ENCODE measurements around the gene ERVFRD-1.
"Not testable (repeated sequence)": the region's sequence is repeated elsewhere in the genome, so short reads cannot be mapped to it uniquely, and the experiment has no call there.

ERVFRD-1 gene

DNA sequence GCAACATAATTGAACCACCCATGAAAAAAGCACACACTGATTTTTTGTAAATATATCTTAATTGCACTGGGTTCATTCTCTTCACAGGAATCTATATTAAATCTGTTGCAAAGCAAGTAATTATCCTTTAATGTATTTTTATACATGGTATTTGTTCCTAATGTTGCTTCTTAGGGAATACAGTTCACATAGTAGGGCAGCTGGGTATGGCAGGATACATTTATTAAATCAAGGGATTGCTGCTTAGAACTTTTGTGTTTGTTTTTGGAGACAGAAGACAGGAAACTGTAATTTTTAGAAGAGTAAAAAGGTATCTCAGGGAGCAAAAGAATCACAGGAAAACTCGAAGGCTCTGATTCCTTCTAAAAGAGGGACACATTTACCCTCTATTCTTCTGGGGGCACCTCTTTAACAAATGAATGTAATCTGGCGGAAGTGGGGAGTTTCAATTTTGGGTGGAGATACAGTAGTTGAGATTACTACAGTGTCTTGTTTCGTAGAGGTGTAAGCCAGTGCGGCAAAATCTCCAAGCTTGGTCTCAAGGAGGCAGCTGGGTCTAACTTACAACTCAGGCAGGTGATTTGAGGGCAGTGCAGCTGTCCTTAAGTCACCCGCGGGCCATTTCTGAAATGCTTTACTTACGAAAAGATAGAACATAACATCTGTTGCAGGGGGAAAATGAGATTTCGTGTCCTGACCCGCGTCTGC, 18.7 kb downstream of the ERVFRD-1 start:
- DNase-seq (ENCODE audit: low spot score) (no peak), FAIRE-seq (no peak)

DNA sequence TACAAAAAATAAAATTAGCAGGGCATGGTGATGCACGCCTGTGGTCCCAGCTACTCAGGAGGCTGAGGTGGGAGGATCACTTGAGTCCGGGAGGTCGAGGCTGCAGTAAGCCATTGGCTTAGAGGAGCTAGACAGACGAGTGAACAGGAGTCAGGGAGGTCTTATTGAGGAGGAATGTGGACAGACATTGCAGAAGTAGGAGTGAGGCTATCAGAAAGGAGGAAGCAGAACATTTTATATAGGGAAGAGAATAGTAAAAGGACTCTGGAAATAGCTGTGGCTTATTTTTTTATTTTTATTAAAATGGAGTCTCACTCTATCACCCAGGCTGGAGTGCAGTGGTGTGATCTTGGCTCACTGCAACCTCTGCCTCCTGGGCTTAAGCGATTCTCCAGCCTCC, 20.4 kb downstream of the ERVFRD-1 start:
- not testable (repeated sequence) for FAIRE-seq; DNase-seq (ENCODE audit: low spot score)

DNA sequence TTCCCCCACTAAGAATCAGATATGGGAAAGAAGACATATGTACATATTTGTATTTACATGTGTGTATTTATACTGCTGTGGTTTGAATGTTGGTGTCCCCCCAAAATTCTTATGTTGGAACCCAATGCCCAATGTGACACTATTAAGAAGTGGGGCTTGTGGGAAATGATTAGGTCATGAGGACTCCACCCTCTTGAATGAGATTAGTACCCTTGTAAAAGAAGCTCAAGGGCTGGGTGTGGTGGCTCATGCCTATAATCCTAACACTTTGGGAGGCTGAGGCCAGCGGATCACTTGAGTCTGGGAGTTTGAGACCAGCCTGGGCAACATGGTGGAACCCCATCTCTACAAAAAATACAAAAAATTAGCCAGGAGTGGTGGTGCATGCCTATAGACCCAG, 21.8 kb downstream of the ERVFRD-1 start:
- DNase-seq (ENCODE audit: low spot score) (no peak), FAIRE-seq (no peak)

DNA sequence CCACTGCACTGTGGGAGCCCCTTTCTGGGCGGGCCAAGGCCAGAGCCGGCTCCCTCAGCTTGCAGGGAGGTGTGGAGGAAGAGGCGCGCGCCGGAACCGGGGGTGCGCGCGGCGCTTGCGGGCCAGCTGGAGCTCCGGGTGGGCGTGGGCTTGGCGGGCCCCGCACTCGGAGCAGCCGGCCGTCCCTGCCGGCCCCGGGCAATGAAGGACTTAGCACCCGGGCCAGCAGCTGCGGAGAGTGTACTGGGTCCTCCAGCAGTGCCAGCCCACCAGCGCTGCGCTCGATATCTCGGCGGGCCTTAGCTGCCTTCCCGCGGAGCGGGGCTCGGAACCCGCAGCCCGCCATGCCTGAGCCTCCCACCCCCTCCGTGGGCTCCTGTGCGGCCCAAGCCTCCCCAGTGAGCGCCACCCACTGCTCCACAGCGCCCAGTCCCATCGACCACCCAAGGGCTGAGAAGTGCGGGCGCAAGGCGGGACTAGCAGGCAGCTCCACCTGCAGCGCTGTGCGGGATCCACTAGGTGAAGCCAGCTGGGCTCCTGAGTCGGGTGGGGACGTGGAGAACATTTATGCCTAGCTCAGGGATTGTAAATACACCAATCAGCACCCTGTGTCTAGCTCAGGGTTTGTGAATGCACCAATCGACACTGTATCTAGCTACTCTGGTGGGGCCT, 24.2 kb downstream of the ERVFRD-1 start:
- DNase-seq (ENCODE audit: low spot score); FAIRE-seq: not testable (repeated sequence)

DNA sequence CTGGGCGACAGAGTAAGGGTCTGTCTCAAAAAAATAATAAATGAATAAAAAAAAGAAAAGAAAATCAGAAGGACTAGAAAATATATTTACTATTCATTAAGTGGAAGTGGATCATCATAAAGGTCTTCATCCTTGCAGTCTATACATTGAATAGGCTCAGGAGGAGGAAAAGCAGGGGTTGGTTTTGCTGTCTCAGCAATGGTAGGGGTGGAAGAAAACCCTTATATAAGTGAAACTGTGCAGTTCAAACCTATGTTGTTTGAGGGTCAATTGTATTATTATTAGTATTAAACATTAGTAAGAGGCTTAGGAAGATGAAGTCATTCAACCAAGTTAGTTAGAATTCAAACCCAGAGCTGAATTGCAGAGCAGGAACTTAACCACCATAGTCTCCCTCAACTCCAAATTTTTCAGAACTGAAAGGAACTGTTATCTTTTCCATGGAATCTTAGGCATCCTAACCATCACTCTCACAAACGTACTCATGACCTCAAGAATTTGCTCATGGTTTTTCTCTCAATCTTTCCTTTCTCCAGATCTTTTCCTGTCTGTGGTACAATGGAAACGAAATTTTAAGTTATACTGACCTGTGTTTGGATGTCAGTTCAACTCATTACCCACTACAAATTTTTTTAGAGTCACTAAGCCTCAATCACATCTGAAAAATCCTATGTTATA, 25.6 kb downstream of the ERVFRD-1 start:
- DNase-seq (ENCODE audit: low spot score) (peak; percentile 20), FAIRE-seq (no peak)

DNA sequence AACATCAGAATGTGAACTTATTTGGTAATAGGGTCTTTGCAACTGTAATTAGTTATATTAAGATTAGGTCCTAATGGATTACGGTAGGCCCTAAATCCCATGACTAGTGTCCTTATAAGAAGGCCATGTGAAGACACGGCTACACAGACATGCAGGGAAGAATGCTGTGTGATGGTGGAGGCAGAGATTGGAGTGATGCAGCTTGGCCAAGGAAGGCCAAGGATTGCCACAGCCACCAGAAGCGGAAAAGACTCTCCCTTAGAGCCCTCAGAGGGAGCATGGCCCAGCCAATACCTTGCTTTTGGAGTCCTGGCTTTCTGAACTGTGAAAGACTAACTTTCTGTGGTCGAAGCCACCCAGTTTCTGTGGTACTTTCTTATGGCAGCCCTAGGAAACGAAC, 27.6 kb downstream of the ERVFRD-1 start:
- DNase-seq (ENCODE audit: low spot score): no peak

DNA sequence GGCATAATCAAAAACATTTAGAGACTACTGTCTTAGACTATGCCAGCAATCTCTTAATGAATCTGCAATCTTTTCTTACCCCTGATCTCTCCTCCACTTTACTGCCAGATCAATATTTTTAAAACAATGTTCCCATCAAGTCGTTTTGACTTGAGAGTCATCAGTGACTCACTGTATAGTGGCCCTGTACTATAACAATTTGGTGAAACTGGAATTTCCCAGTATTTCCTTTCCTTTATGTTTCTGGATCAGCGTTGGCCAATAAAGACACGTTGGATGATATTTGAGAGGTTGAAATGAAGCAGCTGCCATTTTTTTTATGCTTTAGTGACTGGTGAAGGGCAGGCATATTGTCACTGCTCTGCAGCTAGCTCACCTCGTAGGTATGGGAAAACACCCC, 28.0 kb downstream of the ERVFRD-1 start:
- FAIRE-seq: no peak
- DNase-seq (ENCODE audit: low spot score): no peak

More for the DNA sequence above, 27.6 kb downstream of the ERVFRD-1 start:
- FAIRE-seq: no peak

DNA sequence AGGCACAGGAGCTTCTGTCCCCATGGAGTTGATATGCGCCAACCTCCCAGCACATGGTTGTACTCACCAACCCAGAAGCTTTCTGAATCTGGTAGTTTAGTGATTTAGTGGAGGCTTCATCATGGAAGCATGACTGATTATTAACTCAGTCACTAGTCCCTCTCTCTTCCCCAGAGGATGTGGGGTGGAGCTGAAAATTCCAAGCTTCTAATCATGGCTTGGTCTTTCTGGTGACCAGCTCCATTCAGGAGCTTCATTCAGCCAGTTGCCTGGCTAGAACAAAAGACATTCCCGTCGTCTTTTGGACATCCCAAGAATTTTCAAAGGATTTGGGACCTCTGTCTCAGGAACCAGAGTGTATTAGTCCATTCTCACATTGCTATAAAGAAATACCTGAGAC, 31.2 kb downstream of the ERVFRD-1 start:
- DNase-seq (ENCODE audit: low spot score) (no peak), FAIRE-seq (no peak)

DNA sequence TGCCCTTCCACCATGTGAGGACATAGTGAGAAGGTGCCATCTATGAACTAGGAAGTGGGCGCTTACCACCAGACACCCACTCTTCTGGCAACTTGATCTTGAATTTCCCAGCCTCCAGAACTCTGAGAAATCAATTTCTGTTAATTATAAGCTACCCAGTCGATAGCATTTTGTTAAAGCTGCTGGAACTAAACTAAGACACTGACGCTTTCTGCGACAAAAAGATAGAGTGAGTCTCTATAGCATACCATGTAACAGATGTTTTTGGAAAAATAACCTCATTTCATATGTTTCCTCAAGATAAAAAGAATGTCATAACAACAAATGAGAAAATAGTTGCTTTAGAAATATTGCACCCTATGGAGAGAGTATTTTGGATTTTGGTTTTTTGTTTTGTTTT, 33.3 kb downstream of the ERVFRD-1 start:
- no peak for FAIRE-seq
- DNase-seq (ENCODE audit: low spot score): no peak

DNA sequence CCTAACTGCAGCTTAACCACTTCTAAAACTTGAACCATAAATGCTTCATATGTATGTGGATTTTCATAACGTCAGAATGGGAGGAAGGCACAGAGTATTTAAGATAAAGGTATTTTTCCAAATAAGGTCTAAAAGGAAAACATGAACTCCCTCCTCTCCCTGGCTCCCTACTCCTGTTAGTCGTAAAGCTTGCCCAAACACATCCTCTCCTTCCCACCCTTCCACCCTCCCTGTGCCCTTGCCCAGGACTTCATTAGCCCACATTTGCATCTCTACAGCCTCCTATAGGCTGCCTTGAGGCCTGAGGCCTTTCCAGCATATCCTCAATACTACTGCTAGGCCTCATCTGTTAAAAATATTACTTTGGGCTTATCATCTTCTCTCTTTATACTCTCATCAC, 35.0 kb downstream of the ERVFRD-1 start:
- DNase-seq (ENCODE audit: low spot score): no peak
- FAIRE-seq: no peak

DNA sequence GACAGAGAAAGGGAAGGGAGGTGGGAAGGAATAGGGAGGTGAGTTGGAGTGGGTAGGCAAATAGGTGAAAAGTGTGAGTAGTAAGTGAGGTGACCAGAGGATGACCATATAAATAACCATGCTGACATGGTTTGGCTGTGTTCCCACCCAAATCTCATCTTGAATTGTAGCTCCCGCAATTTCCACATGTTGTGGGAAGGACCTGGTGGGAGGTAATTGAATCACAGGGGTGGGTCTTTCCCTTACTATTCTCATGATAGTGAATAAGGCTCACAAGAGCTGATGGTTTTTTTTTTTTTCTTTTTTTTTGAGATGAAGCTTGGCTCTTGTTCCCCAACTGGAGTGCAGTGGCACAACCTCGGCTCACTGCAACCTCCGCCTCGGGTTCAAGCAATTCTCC, 39.4 kb downstream of the ERVFRD-1 start:
- DNase-seq (ENCODE audit: low spot score): no peak
- no peak for FAIRE-seq

DNA sequence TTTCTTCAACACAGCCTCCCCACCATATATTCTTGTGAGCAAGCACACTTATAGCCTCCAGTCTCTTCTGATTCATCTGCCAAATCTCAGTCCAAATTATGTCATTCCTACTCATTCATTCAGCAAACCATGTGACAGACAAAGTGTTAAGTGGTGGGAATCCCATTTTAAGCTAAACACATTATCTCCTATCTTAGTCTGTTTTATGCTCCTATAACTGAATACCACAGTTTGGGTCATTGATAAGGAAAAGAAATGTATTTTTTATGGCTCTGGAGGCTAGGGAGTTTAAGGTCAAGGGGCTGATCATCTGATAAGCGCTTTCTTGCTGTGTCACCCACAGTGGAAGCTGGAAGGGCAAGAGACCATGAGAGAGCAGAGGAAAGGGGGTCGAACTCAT, 41.8 kb downstream of the ERVFRD-1 start:
- no peak for FAIRE-seq
- DNase-seq (ENCODE audit: low spot score): no peak

DNA sequence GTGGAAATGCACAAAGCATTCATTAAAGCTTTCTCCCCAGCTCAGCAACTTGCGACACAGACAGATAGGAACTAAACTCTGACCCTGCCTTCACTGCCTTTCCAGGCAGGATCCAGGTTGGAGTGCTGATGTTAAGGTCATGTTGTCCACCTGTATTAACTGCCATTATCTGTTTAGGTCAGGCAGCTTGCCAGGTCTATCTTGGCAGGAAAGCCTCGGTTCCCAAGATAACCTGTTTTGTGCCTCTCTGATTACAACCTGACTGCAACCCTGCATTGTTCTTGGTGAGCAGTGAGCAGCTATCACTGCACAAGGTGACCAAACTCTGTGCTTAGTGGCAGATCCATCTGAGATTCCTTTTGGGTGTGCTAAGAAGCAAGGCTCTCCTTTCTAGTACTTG, 44.2 kb downstream of the ERVFRD-1 start:
- DNase-seq (ENCODE audit: low spot score): no peak
- no peak for FAIRE-seq

DNA sequence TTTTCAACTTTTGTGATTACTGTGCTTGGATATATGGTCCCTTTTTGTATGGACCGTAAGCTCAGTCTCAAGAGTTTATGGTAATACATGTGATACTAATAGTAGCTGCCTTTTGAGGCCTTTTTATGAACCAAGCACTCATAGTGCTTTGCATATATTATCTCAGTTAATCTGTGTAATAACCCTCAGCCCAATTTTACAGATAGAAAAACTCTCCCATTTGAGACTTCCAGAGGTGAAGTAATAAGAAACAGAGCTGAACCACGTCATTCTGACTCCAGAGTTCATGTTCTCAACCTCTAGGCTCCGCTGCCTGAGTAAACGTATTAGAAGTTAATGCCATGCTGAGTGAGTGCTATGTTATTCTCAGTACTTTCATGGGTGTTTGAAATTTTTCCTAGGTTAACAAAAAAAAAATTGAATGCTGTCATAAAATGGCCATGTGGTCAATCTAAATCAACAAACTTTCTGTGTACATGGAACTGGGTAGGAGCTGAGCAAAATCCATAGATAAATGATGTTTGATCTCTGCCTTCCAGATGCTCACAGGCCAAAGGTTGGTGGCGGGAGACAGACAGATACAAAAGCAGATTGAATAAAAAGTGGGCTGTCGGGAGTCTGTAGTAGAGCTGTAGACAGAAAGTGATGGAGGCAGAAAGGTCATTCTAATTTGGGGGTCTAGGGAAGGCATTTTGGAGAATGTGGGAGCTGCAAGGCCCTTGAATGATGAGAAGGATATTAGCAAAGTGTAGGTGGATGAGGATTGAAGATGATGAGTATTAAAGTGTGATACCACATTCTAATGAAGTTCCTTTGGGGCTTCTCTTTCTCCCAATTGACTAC, 44.8 kb downstream of the ERVFRD-1 start:
- DNase-seq (ENCODE audit: low spot score) (no peak), FAIRE-seq (no peak)

DNA sequence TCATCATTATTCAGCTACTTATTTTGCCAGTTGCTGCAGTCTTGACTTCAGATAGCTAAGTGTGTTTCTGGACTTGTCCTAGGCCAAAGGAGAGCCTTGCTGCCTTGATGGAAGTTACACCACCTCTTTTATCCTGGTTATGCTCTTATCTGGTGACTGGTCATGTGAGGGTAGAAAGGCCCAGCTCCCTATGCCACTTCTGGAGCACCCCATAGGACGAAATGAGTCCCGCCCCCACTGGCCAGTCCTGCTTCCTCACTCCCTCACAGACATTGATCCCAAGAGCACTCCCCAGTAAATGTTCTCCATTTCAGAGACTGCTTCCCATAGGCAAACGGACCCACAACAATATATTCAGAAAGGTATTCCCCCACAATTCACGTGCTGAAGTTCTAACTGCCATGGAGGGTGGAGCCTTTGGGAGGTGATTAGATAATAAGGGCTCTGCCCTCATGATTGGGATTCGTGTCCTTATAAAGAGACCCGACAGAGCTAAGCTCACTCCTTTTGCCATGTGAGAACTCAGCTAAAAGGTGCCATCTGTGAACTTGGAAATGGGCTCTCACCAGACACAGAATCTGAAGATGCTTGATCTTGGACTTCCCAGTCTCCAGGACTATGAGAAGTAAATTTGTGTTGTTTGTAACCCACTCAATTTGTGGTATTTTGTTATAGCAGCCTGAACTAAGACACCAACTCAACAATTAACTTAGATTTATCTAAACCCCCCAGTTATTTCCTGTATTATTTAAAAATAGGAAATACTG, 45.9 kb downstream of the ERVFRD-1 start:
- FAIRE-seq: no peak
- no peak for DNase-seq (ENCODE audit: low spot score)

DNA sequence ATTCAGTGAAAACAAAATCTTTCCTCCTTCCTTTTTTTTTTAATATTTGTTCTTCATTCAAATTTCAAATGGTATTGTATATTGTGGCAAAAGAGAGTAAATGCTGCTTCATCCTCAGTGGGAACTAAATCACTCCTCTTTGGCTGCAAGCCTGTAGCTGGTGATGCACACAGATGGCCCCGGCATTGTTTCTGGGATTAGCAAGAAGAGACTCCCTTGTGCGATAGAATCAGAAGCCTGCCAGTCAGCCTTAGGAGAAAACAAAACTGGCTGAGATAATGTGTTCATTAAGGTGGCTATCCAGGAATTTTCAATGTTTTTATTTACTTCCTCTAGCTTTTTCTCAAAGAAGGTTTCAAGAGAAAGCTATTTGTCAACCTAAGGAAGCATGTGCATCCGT, 46.7 kb downstream of the ERVFRD-1 start:
- DNase-seq (ENCODE audit: low spot score) (no peak), FAIRE-seq (no peak)

DNA sequence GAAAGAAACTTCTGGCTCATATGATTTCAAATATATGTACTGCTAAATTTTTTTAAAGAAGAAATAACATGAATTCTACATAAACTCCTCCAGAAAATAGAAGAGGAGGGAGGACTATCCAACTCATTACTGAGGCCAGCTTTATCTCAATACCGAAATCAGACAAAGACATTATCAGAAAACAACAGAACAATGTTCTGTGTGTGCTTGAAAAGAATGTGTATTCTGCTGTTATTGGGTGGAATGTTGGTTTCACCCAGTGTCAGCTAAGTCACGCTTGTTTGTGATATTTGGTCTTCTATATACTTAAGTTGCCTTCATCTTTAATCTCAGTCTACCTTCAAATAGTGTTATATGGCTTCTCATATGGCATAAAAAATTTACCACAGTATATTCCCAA, 48.8 kb downstream of the ERVFRD-1 start:
- DNase-seq (ENCODE audit: low spot score) (no peak), FAIRE-seq (no peak)

DNA sequence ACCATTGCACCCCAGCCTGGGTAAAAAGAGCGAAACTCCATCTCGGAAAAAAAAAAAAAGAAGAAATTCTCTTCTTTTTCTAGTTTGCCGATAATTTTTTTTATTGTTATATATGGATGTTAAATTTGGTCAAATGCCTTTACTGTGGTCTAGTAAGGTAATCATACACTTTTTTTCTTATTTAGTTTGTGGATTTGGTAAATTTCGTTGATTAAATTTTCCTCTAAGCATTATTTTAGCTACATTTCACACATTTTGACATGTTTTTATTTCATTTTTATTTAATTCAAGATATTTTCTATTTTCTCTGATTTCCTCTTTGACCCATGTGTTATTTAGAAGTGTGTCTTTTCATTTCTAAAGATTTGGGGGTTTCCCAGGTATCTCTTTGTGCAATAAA, 49.4 kb downstream of the ERVFRD-1 start:
- DNase-seq (ENCODE audit: low spot score) (no peak), FAIRE-seq (no peak)

DNA sequence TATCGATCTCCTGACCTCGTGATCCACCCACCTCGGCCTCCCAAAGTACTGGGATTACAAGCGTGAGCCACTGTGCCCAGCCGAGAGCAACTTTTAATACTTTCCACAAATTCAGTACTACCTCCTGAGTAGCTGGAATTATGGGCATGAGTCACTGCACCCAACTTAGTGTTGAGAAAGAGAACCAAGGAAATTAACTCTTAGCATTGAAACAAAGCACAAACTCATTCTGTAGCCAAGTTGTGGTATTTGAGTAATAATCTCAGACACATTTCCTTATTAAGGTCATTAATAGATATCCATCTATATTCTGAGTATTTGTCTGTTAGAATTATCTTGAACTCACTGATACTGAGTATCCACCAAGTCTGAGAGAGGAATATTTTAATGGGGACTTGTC, 53.1 kb downstream of the ERVFRD-1 start:
- FAIRE-seq (no peak), DNase-seq (ENCODE audit: low spot score) (no peak)

DNA sequence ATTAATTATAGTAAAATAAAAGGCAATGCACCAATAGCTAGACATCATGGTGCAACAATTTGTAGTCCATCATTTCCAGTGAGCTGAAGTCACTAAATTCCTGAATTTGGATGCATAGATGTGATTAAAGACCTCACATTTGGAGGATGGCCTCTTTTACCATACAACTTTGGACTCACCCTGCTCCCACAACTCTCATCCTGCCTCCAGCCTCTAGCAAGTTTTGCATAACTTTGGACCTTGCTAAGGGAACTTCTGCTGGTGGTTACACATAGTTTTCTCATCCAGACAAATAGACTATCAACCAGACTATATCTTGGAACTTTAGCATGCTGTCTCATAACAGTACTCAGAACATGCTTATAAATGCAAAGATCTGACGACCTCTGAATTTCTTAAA, 54.7 kb downstream of the ERVFRD-1 start:
- DNase-seq (ENCODE audit: low spot score): no peak
- FAIRE-seq: no peak

DNA sequence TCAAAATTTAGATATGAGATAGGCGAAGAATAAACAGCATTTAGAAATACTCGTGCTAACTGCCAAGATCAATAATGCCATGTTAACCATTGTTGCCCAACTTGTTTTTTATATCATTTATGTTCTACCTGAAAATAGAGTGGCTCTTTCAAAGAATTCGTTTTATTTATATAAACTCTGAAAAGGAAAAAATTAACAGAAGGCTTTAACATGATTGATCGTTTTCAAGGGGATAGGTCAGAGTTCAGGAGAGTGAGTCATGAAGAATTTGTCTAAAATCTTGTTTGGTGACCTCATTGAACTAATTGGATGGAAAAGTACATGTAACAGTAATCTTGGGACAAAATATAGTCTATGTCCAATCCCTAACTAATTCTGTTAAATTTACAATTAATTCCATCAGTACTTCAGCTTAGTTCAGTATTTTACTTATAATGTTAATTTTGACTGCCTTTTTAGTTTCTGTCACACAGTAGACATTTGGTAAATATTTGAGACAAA, 56.3 kb downstream of the ERVFRD-1 start:
- no peak for FAIRE-seq
- DNase-seq (ENCODE audit: low spot score): peak; percentile 15

Measured in urothelium cell line (cell line).